ENCODE data around the gene RPA1. TPM values are rescaled to one million over a fixed set of nuclear protein-coding genes. Genes with fewer than 3 reads are reported as not detected.
"Not testable (repeated sequence)": the region's sequence is repeated elsewhere in the genome, so short reads cannot be mapped to it uniquely, and the experiment has no call there.

The RPA1 gene
- total RNA-seq, 1 donor from 2014 or later, result 68.8 TPM

GRCh38 chr17:1797323-1797722 lies 32.5 kb upstream of the RPA1 start:
- Histone ChIP-seq H3K36me3 (ENCODE audit: insufficient read depth, low read length) (peaks cover 3% of the 10 kb centered on the region), H3K79me2 (ENCODE audit: insufficient read depth, low read length) (no peaks in the 10 kb centered on the region), H3K4me1 (ENCODE audit: insufficient read depth, low read length) (no peaks in the 10 kb centered on the region), H3K9ac (ENCODE audit: low read length) (no peak overlapping the region), H3K4me3 (ENCODE audit: insufficient read depth, low read depth, low read length) (no peak overlapping the region), H3K27ac (ENCODE audit: low read depth, low read length) (no peak overlapping the region), H3K27me3 (ENCODE audit: insufficient read depth, low read length) (no peaks in the 10 kb centered on the region), H4K20me1 (ENCODE audit: insufficient read depth, low read length) (peaks cover 7% of the 10 kb centered on the region), H2AFZ (ENCODE audit: low read depth, low read length) (no peak overlapping the region), H3K9me3 (ENCODE audit: insufficient read depth, low read depth, low read length) (no peaks in the 10 kb centered on the region), H3K4me2 (ENCODE audit: low read length) (no peak overlapping the region)
- TF ChIP-seq EZH2 (IDR thresholded peaks at IDR 0.05; ENCODE audit: insufficient read depth, low read length) (no peak), CTCF (IDR thresholded peaks at IDR 0.05; ENCODE audit: insufficient read depth, low read depth, low read length) (no peak)
- Mint-ChIP-seq H3K4me3 (ENCODE audit: unreplicated experiment) (peak overlapping the region; percentile 40), H3K27me3 (ENCODE audit: low read depth, unreplicated experiment) (no peaks in the 10 kb centered on the region), H3K36me3 (ENCODE audit: low read depth, unreplicated experiment) (peaks cover 2% of the 10 kb centered on the region), H3K4me1 (ENCODE audit: low read depth, unreplicated experiment) (peaks cover 6% of the 10 kb centered on the region), H3K27ac (ENCODE audit: unreplicated experiment) (no peak overlapping the region), H3K9me3 (ENCODE audit: unreplicated experiment) (no peaks in the 10 kb centered on the region)
- DNase-seq (ENCODE audit: low read depth) (no peak), FAIRE-seq (no peak)

- H3K27ac ChIP-seq (ENCODE audit: low read depth, low read length); H3K36me3 Mint-ChIP-seq (ENCODE audit: low read depth, unreplicated experiment); DNase-seq (ENCODE audit: low read depth); H3K4me1 Mint-ChIP-seq (ENCODE audit: low read depth, unreplicated experiment); H3K27me3 ChIP-seq (ENCODE audit: insufficient read depth, low read length); H3K4me1 ChIP-seq (ENCODE audit: insufficient read depth, low read length); H3K9ac ChIP-seq (ENCODE audit: low read length); H3K36me3 ChIP-seq (ENCODE audit: insufficient read depth, low read length); H3K4me3 ChIP-seq (ENCODE audit: insufficient read depth, low read depth, low read length); H3K4me2 ChIP-seq (ENCODE audit: low read length); FAIRE-seq; H3K9me3 ChIP-seq (ENCODE audit: insufficient read depth, low read depth, low read length); H3K27me3 Mint-ChIP-seq (ENCODE audit: low read depth, unreplicated experiment); H3K4me3 Mint-ChIP-seq (ENCODE audit: unreplicated experiment); H4K20me1 ChIP-seq (ENCODE audit: insufficient read depth, low read length); H3K27ac Mint-ChIP-seq (ENCODE audit: unreplicated experiment); H3K9me3 Mint-ChIP-seq (ENCODE audit: unreplicated experiment); H2AFZ ChIP-seq (ENCODE audit: low read depth, low read length); H3K79me2 ChIP-seq (ENCODE audit: insufficient read depth, low read length): not testable (repeated sequence)
These were observed 32.0 kb upstream of the RPA1 start for GRCh38 chr17:1797846-1798245.

- peaks cover 6% of the 10 kb centered on the region for H3K36me3 ChIP-seq (ENCODE audit: insufficient read depth, low read length)
- no peaks in the 10 kb centered on the region for H3K27me3 ChIP-seq (ENCODE audit: insufficient read depth, low read length)
- H3K9me3 ChIP-seq (ENCODE audit: insufficient read depth, low read depth, low read length), result no peaks in the 10 kb centered on the region
- Mint-ChIP-seq H3K27me3 (ENCODE audit: low read depth, unreplicated experiment) (no peaks in the 10 kb centered on the region), H3K36me3 (ENCODE audit: low read depth, unreplicated experiment) (peaks cover 8% of the 10 kb centered on the region), H3K4me3 (ENCODE audit: unreplicated experiment) (no peak overlapping the region), H3K4me1 (ENCODE audit: low read depth, unreplicated experiment) (peaks cover 2% of the 10 kb centered on the region), H3K27ac (ENCODE audit: unreplicated experiment) (no peak overlapping the region), H3K9me3 (ENCODE audit: unreplicated experiment) (no peaks in the 10 kb centered on the region)
- H3K79me2 ChIP-seq (ENCODE audit: insufficient read depth, low read length), result no peaks in the 10 kb centered on the region
- FAIRE-seq (no peak), DNase-seq (ENCODE audit: low read depth) (no peak)
- no peak overlapping the region for H3K9ac ChIP-seq (ENCODE audit: low read length)
- no peaks in the 10 kb centered on the region for H3K4me1 ChIP-seq (ENCODE audit: insufficient read depth, low read length)
- no peak overlapping the region for H3K4me3 ChIP-seq (ENCODE audit: insufficient read depth, low read depth, low read length)
- H2AFZ ChIP-seq (ENCODE audit: low read depth, low read length), result no peak overlapping the region
- no peaks in the 10 kb centered on the region for H4K20me1 ChIP-seq (ENCODE audit: insufficient read depth, low read length)
- no peak for TF ChIP-seq EZH2 (IDR thresholded peaks at IDR 0.05; ENCODE audit: insufficient read depth, low read length)
- no peak for TF ChIP-seq CTCF (IDR thresholded peaks at IDR 0.05; ENCODE audit: insufficient read depth, low read depth, low read length)
- no peak overlapping the region for H3K4me2 ChIP-seq (ENCODE audit: low read length)
- no peak overlapping the region for H3K27ac ChIP-seq (ENCODE audit: low read depth, low read length)
These were observed 29.6 kb upstream of the RPA1 start for GRCh38 chr17:1800240-1800639.

All from astrocyte (in vitro differentiated cells and primary cell).